ENCODE results near the gene GOLGB1. TPM values are rescaled to one million over a fixed set of nuclear protein-coding genes. Genes with fewer than 3 reads are reported as not detected.
"Not testable (repeated sequence)": the region's sequence is repeated elsewhere in the genome, so short reads cannot be mapped to it uniquely, and the experiment has no call there.

GOLGB1 gene
- total RNA-seq, 1 experiment from 2014 or later, result 26.0 TPM

- DNase-seq (ENCODE audit: low read depth), result peak; percentile 51
These were observed 763 bp downstream of the GOLGB1 start for GRCh38 chr3:121748680-121749275.

DNA sequence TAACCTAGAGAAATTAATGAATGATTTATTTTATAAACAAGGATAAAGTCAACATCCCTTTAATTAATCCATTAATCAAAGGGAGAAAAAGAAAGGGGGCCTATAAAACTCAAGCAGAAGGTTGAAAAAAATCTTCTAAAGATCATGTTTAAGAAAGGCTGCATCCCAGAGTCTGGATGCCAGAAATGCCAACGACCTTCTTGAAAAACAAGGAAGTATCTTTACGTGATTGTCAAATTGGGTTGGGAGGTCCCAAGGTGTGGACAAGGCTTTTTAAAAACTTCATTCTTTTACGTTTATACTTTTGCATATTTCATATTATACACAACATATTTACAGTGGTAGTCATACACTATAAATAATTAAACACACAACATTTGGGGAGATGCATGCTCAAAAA is 1.6 kb downstream of the GOLGB1 start:
- DNase-seq (ENCODE audit: low read depth), result no peak

GRCh38 chr3:121743106-121743505 is 6.4 kb downstream of the GOLGB1 start:
- DNase-seq (ENCODE audit: low read depth), result not testable (repeated sequence)

GRCh38 chr3:121740896-121741295 is 8.6 kb downstream of the GOLGB1 start:
- no peak for DNase-seq (ENCODE audit: low read depth)

- no peak for DNase-seq (ENCODE audit: low read depth)
These were observed 9.6 kb downstream of the GOLGB1 start for GRCh38 chr3:121739902-121740301.

GRCh38 chr3:121737644-121738043 is 11.9 kb downstream of the GOLGB1 start:
- no peak for DNase-seq (ENCODE audit: low read depth)

- no peak for DNase-seq (ENCODE audit: low read depth)
These were observed 13.4 kb downstream of the GOLGB1 start for GRCh38 chr3:121736112-121736511.

DNA sequence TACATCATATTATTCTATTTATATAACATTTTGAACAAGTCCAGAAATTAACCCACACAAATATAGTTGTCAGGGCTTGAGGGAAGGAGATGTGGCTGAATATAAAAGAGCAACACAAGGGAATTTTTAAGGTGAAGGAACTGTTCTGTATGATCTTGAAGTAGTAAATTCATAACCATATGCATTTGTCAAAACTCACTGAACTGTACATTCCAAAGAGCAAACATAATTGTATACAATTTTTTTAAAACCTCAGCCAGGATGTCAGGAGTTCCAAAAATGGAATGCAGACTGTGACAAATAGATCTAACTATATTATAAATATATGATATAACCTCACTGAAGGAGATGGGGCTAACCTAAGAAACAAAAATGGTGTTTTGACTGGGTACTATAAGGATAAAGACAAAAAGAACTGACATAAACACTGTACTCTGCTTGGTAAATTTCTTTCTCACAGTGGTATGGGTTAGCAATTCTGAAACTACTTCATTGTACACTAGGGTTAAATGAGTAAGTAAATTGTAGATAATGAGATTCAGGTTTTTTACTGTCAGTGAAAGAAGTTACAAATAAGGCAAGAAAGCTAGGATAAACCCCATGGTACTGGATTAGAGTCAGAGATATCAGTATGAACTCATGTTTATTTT is 14.4 kb downstream of the GOLGB1 start:
- DNase-seq (ENCODE audit: low read depth), result no peak

- DNase-seq (ENCODE audit: low read depth), result no peak
These were observed 18.4 kb downstream of the GOLGB1 start for GRCh38 chr3:121730940-121731687.

DNA sequence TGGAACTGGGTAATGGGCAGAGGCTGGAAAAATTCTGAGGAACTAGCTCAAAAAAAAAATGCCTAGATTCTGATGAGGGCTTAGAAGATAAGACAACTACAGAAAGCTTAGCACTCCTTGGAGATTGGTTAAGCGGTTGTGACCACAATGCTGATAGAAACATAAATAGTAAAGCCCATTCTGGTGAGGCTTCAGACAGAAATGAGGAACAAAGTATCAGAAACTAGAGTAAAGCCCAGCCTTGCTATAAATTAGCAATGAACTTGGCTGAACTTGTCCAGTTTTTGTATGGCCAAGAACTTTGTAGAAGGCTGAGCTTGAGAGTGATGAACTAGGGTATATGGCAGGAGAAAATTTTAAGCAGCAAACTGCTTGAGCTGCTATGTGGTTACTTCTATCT is 25.4 kb downstream of the GOLGB1 start:
- DNase-seq (ENCODE audit: low read depth), result no peak

- no peak for DNase-seq (ENCODE audit: low read depth)
These were observed 26.1 kb downstream of the GOLGB1 start for GRCh38 chr3:121723485-121723884.

- no peak for DNase-seq (ENCODE audit: low read depth)
These were observed 27.1 kb downstream of the GOLGB1 start for GRCh38 chr3:121722411-121722810.

GRCh38 chr3:121720163-121720562 is 29.4 kb downstream of the GOLGB1 start:
- DNase-seq (ENCODE audit: low read depth), result no peak

DNA sequence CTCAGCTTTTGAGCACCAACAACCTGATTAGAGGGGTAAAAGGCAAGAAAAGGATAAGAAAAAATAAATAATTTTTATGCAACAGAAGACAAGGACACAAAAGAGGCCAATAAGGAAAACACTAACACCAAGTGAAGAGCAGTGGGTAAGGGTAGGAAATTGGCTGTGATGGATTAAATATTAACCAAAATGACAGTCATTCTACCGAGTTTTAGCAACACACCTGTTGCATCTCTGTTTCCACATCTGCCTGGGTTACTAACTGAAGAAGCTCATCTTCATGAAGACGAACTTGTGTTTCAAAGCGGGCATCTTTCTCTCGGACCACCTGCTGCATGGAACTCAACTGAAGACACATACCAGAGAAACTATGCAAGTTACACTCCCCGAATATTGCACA is 30.1 kb downstream of the GOLGB1 start:
- no peak for DNase-seq (ENCODE audit: low read depth)

DNA sequence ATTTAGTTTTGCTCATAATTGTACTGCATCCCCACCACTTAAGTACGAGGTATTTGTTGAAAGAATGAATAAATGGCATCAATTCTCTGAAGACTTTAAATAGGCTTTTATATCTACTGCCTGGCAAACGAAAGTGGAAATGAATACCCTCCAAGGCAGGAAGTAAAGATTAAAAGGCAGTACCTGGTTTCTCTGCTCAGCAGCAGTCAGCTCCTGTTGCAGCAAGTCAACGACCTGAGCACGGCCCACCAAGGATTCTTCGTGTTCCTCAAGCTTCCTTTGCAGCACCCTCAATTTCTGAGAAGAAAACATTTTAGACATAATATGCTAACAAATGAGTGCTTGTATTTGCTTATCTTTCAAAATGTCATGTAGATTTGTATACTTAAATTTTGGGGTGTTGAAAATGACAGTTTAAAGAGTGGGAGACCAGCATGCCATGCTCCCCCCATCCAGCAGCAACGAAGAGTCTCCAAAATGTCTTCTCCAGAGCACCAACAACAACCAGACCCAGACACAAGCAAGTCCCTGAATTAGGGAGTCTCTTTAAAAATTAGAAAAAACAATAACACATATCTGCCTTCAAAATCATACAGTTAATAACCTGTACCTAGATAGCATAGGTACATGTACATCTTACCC is 31.2 kb downstream of the GOLGB1 start:
- DNase-seq (ENCODE audit: low read depth), result no peak

DNA sequence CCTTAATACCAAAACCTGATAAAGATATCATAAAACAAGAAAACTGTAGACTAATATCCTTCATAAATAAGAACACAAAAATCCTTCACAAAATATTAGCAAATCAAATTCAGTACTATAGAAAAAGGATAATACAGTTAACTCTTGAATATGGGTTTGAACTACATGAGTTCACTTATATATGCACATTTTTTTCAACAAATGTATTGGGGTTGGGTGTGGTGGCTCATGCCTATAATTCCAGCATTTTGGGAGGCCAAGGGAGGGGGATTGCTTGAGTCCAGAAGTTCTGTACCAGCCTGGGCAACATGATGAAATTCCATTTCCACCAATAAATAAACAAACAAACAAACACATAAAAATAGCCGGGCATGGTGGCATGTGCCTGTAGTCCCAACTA is 39.2 kb downstream of the GOLGB1 start:
- no peak for DNase-seq (ENCODE audit: low read depth)

GRCh38 chr3:121707531-121708273 is 41.8 kb downstream of the GOLGB1 start:
- no peak for DNase-seq (ENCODE audit: low read depth)

- no peak for DNase-seq (ENCODE audit: low read depth)
These were observed 44.0 kb downstream of the GOLGB1 start for GRCh38 chr3:121705541-121705940.

DNA sequence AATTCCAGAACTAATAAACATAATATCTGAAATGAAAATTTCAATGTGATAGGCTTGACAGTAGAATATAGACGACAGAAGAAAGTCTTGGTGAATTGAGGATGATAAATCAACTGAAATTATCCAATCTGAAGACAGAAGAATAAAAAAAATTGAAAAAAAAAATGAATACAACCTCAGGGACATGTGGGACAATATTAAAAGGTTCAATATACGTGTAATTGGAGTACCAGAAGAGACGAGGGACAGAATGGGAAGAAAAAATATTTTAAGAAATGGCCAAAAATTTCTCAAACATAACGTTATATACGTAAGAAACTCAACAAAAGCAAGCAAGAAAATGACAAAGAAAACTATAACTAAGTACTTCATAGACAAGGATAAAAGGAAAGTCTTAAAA is 45.6 kb downstream of the GOLGB1 start:
- DNase-seq (ENCODE audit: low read depth), result no peak

GRCh38 chr3:121698901-121699300 is 50.6 kb downstream of the GOLGB1 start:
- DNase-seq (ENCODE audit: low read depth), result no peak

DNA sequence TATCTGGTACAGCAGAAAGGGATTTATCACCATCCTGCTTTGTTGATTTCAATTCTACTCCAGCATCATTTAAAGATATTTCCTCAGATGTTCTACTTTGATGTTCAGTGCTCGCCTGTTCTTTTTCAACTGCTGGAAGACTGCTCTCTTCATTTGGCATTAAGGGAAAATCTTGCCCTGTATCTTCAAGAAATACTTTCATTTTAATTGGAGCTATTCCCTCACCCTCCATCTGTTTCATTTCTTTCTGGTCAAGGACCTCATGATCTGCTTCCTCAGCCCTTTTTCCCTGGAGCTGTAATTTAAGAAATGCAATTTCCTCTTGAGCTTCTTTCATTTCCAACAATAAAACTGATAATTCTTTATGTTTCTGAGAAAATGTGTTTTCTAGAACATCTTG is 51.1 kb downstream of the GOLGB1 start:
- DNase-seq (ENCODE audit: low read depth), result no peak

GRCh38 chr3:121696186-121696585 is 53.4 kb downstream of the GOLGB1 start:
- DNase-seq (ENCODE audit: low read depth), result no peak

Data from RPMI7951 (cell line).